SK-N-MC (cell line): ENCODE measurements around the gene CD6.

ENCODE experiments used
- EZH2 ChIP-seq: fragments of 200-600 bp; sonication (generic); IDR thresholded peaks from one replicate; pipeline ENCODE4 v1.6.1; 2017; ENCODE audit warnings: antibody characterized with exemption
- POLR2AphosphoS5 ChIP-seq: IDR thresholded peaks from 2 replicates; pipeline ENCODE4 v1.6.1; 2012; ENCODE audit warnings: mild to moderate bottlenecking, low read depth, low read length, borderline replicate concordance

GRCh38 chr11:60984149-60984548, 12.7 kb downstream of the CD6 start:
- no peak for TF ChIP-seq EZH2
- TF ChIP-seq POLR2AphosphoS5 = no peak
